Activated naive CD8-positive, alpha-beta T cell treated with anti-CD3 and anti-CD28 coated beads for 36 hours (primary cell): ENCODE results near the gene TMEM30B. TPM values are rescaled to one million over a fixed set of nuclear protein-coding genes. Genes with fewer than 3 reads are reported as not detected.
"Not testable (repeated sequence)": the region's sequence is repeated elsewhere in the genome, so short reads cannot be mapped to it uniquely, and the experiment has no call there.

Experiments
- DNase-seq: peaks from one replicate; pipeline ENCODE4 v3.0.0; 2021
- H3K27ac Mint-ChIP-seq: one replicate; pipeline ENCODE4 v1.8.0; 2022; ENCODE audit warnings: mild to moderate bottlenecking, moderate library complexity, mixed read lengths
- H3K27me3 Mint-ChIP-seq: one replicate; pipeline ENCODE4 v1.8.0; 2022; ENCODE audit warnings: mild to moderate bottlenecking, mixed read lengths
- H3K36me3 Mint-ChIP-seq: one replicate; pipeline ENCODE4 v1.8.0; 2021; ENCODE audit warnings: mild to moderate bottlenecking, mixed read lengths
- H3K4me1 Mint-ChIP-seq: one replicate; pipeline ENCODE4 v1.8.0; 2021; ENCODE audit warnings: mixed read lengths
- H3K4me3 Mint-ChIP-seq: one replicate; pipeline ENCODE4 v1.8.0; 2022; ENCODE audit warnings: mild to moderate bottlenecking, moderate library complexity, mixed read lengths
- H3K9me3 Mint-ChIP-seq: one replicate; pipeline ENCODE4 v1.8.0; 2022; ENCODE audit warnings: mixed read lengths
- total RNA-seq, 2 experiments: library from RNA; stranded (reverse); gene quantifications; one replicate each; pipeline ENCODE4 v1.2.3, GENCODE V29; 2021

TMEM30B gene
- total RNA-seq, 2 experiments from 2014 or later: 1.8 to 2.0 TPM

DNA sequence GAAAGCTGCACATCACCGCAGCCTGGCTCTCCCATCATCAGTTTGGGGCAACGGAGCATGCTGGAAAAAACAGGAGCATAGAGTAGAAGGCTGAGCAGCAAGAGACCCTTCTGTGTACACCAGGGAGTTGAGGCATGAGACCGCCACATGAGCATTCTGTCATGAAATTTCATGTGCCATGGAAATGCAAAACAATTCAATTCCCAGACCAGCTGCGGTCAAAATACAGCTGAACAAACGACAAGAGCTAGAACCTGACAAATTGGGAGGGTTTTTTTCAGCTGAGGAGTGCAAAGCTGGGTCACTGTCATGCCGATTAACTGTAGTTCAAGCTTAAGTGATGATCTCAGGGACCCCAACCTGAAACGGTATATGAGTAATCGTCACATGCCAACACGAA is 37.1 kb downstream of the TMEM30B start:
- no peak for DNase-seq
- Mint-ChIP-seq H3K27ac (no peak overlapping the region), H3K36me3 (no peaks in the 10 kb centered on the region), H3K27me3 (peaks cover 14% of the 10 kb centered on the region), H3K9me3 (peaks cover 14% of the 10 kb centered on the region), H3K4me3 (no peak overlapping the region), H3K4me1 (no peaks in the 10 kb centered on the region)

GRCh38 chr14:61240206-61240605 is 40.9 kb downstream of the TMEM30B start:
- DNase-seq: no peak
- no peaks in the 10 kb centered on the region for H3K4me1 Mint-ChIP-seq
- no peak overlapping the region for H3K27ac Mint-ChIP-seq
- peaks cover 14% of the 10 kb centered on the region for H3K27me3 Mint-ChIP-seq
- no peak overlapping the region for H3K4me3 Mint-ChIP-seq
- H3K9me3 Mint-ChIP-seq: peaks cover 14% of the 10 kb centered on the region
- H3K36me3 Mint-ChIP-seq: no peaks in the 10 kb centered on the region

DNA sequence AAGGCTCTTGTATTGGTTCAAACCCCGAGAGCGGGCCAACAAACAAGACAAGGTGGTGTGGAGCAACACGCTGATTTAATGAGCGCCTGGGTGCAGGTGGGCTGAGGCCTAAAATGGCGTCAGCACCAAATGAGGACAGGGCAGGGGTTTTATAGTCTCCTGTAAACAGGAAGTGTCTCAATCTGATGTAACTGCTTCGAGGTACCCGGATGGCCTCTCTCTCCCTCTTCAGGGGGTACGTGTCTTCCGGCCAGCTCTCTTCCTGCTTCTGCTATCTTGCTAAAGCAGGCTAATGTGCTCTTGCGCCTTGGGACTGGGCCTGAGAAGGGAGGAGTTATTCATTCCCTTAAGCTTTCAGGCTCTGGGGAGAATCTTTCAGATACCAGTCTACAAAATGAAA is 41.9 kb downstream of the TMEM30B start:
- not testable (repeated sequence) for DNase-seq, H3K4me3 Mint-ChIP-seq, H3K36me3 Mint-ChIP-seq, H3K27ac Mint-ChIP-seq, H3K4me1 Mint-ChIP-seq
- H3K9me3 Mint-ChIP-seq: peaks cover 14% of the 10 kb centered on the region
- peaks cover 14% of the 10 kb centered on the region for H3K27me3 Mint-ChIP-seq

GRCh38 chr14:61238611-61239245 is 42.4 kb downstream of the TMEM30B start:
- H3K4me3 Mint-ChIP-seq: no peak overlapping the region
- H3K36me3 Mint-ChIP-seq: no peaks in the 10 kb centered on the region
- H3K4me1 Mint-ChIP-seq: no peaks in the 10 kb centered on the region
- peaks cover 19% of the 10 kb centered on the region for H3K27me3 Mint-ChIP-seq
- no peak for DNase-seq
- peaks cover 14% of the 10 kb centered on the region for H3K9me3 Mint-ChIP-seq
- no peak overlapping the region for H3K27ac Mint-ChIP-seq

- H3K4me1 Mint-ChIP-seq: no peaks in the 10 kb centered on the region
- no peak for DNase-seq
- H3K36me3 Mint-ChIP-seq: no peaks in the 10 kb centered on the region
- no peaks in the 10 kb centered on the region for H3K9me3 Mint-ChIP-seq
- peaks cover 11% of the 10 kb centered on the region for H3K27me3 Mint-ChIP-seq
- no peak overlapping the region for H3K4me3 Mint-ChIP-seq
- no peak overlapping the region for H3K27ac Mint-ChIP-seq
Measured at GRCh38 chr14:61234215-61234916, 46.8 kb downstream of the TMEM30B start.

DNA sequence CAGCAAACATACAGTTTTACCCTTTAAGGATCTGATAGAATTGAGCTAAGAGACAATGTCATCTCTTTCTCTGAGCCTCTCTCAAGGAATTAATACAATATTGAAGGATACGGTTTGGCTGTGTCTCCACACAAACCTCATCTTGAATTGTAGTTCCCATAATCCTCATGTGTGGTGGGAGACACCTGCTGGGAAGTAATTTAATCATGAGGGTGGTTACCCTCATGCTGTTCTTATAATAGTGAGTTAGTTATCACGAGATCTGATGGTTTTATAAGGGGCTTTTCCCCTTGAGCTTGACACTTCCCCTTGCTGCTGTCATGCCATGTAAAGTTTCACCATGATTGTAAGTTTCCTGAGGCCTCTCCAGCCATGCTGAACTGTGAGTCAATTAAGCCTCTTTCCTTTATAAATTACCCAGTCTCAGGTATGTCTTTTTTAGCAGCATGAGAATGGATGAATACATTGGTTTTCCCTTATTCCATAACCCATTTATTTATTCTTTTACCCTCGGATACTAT is 47.6 kb downstream of the TMEM30B start:
- no peaks in the 10 kb centered on the region for H3K36me3 Mint-ChIP-seq
- DNase-seq: no peak
- H3K4me3 Mint-ChIP-seq: no peak overlapping the region
- H3K27me3 Mint-ChIP-seq: peaks cover 11% of the 10 kb centered on the region
- H3K4me1 Mint-ChIP-seq: no peaks in the 10 kb centered on the region
- H3K9me3 Mint-ChIP-seq: no peaks in the 10 kb centered on the region
- no peak overlapping the region for H3K27ac Mint-ChIP-seq

GRCh38 chr14:61231810-61232209 is 49.3 kb downstream of the TMEM30B start:
- Mint-ChIP-seq H3K36me3 (no peaks in the 10 kb centered on the region), H3K27ac (no peak overlapping the region), H3K4me3 (no peak overlapping the region), H3K27me3 (peaks cover 11% of the 10 kb centered on the region), H3K4me1 (no peaks in the 10 kb centered on the region), H3K9me3 (no peaks in the 10 kb centered on the region)
- DNase-seq: no peak

- Mint-ChIP-seq H3K4me1 (no peaks in the 10 kb centered on the region), H3K27me3 (peaks cover 11% of the 10 kb centered on the region), H3K9me3 (no peaks in the 10 kb centered on the region), H3K4me3 (no peak overlapping the region), H3K27ac (no peak overlapping the region), H3K36me3 (no peaks in the 10 kb centered on the region)
- DNase-seq: no peak
Measured at GRCh38 chr14:61229981-61230380, 51.2 kb downstream of the TMEM30B start.

DNA sequence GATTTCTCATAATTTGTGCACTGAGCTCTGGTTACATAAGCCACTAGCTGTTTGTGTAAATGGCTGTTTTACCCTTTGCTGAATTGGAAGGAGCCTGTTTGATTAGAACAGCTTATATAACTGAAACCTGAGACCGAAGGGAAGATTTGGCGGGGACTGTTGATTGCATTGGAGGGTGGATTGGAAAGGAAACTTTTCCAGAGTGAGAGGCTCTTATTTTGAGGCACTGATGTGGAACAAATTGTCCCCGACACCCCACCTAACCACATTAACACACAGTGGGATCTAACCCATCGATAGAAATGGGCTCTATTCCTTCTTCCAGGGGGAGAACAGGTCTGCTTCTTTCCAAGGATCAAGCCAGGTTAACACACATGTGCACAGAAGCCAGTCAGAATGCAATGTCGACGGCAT is 51.7 kb downstream of the TMEM30B start:
- no peak overlapping the region for H3K4me3 Mint-ChIP-seq
- no peaks in the 10 kb centered on the region for H3K36me3 Mint-ChIP-seq
- no peaks in the 10 kb centered on the region for H3K9me3 Mint-ChIP-seq
- peaks cover 15% of the 10 kb centered on the region for H3K27me3 Mint-ChIP-seq
- no peaks in the 10 kb centered on the region for H3K4me1 Mint-ChIP-seq
- no peak overlapping the region for H3K27ac Mint-ChIP-seq
- no peak for DNase-seq

DNA sequence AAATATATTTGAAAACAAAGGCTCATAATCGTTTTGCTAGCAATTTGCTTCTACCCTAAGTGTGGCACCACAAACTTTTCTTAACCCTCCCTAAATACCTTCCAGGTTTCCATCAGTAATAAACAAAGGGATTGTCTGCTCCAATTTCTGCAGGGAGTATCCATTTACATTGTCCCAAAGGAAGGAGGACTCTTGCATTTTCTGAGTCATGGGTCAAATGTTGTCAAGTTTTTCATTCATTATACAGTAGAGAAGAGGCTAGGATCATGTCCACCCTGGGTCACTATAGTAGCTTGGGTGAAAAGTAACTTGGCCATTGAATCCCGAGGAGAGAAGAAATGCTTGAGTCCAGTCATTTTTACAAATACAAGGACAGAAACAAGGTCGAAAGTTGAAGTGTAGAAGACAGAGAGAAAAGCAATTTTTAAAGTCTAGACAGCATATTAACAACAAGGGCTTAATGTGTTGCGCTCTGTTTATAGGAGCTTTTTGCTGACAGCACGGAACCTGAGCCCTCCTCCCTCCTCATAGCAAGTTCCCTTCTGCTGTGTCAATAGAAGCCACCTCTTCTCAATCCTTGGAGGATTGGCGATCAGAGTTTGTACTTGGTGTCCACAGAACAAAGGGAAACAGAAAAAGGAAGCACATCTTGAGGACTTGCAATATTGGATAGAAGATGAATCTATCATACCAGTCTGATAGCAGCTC is 53.1 kb downstream of the TMEM30B start:
- H3K9me3 Mint-ChIP-seq: no peaks in the 10 kb centered on the region

More for the DNA sequence above, 53.1 kb downstream of the TMEM30B start:
- Mint-ChIP-seq H3K27ac (no peak overlapping the region), H3K27me3 (peaks cover 18% of the 10 kb centered on the region), H3K36me3 (no peaks in the 10 kb centered on the region), H3K4me3 (no peak overlapping the region), H3K4me1 (no peaks in the 10 kb centered on the region)
- no peak for DNase-seq

Other genes with a start within 250 kb of the TMEM30B start
- 100 to 1,000 TPM; 176 to 177 TPM for gene PRKCH, start 40.2 kb upstream of the TMEM30B start, total RNA-seq